Tibial nerve (tissue), 4 donors: Measurements from ENCODE around the gene FAM136A.

ENCODE experiments used
- CTCF ChIP-seq, 5 experiments: fragments of 200-600 bp in 3 of 5; fragments of 450-650 bp in 2 of 5; sonication (generic) in 3 of 5; IDR thresholded peaks; one replicate each; pipeline ENCODE4 v1.5.1; 2016 to 2019; ENCODE audit warnings: antibody characterized with exemption in 5 of 5, mild to moderate bottlenecking in 3 of 5, moderate library complexity in 2 of 5
- EP300 ChIP-seq, 2 donors: sonication (generic); formaldehyde crosslinking; IDR thresholded peaks; one replicate each; pipeline ENCODE4 v1.6.1; 2017; ENCODE audit warnings: antibody characterized with exemption in 2 of 2, mild to moderate bottlenecking in 1 of 2

DNA sequence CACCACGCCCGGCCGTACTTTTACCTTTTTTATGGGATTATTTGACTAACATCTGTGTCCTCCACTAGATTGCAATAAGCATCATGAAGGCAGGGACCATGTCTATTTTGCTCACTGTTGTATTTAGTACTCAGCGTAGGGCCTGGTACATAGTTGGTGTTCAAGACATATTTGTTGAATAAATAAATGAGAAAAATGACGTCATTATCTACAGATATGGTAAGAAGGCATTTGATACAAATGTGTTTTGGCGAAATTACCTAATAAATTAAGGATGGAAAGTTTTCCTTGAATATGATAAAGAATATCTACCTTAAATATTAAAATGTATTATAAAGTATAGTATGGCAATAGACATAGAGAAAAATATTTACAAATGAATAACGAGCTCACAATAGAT is 24.0 kb upstream of the FAM136A start:
- TF ChIP-seq CTCF (IDR thresholded peaks at IDR 0.05) (no peak), EP300 (IDR thresholded peaks at IDR 0.05) (no peak)
